Gastroesophageal sphincter (tissue), 4 donors: Measurements from ENCODE around the gene MXRA8. TPM values are rescaled to one million over a fixed set of nuclear protein-coding genes. Genes with fewer than 3 reads are reported as not detected.

Source experiments
- ATAC-seq: fragments of 150-250 bp; one replicate; pipeline ENCODE4 v1.9.1; 2016; ENCODE audit warnings: mild to moderate bottlenecking, moderate library complexity
- H3K27ac ChIP-seq, 4 donors: fragments of 200-600 bp; sonication (generic) in 3 of 4; 1 replicate in 3 of 4; 2 replicates in 1 of 4; pipeline ENCODE4 v1.5.1; 2016 to 2019
- H3K27me3 ChIP-seq: fragments of 200-600 bp; sonication (generic); one replicate; pipeline ENCODE4 v1.5.1; 2019
- H3K36me3 ChIP-seq, 2 donors: fragments of 200-600 bp; sonication (generic); one replicate each; pipeline ENCODE4 v1.5.1; 2019; ENCODE audit warnings: control low read depth in 1 of 2
- H3K4me1 ChIP-seq, 3 donors: fragments of 200-600 bp; sonication (generic); 1 replicate in 2 of 3; 2 replicates in 1 of 3; pipeline ENCODE4 v1.5.1; 2016 to 2019; ENCODE audit warnings: control low read depth in 2 of 3
- H3K4me3 ChIP-seq, 2 donors: fragments of 200-600 bp; sonication (generic); one replicate each; pipeline ENCODE4 v1.5.1; 2019; ENCODE audit warnings: mild to moderate bottlenecking in 1 of 2, moderate library complexity in 1 of 2
- H3K9me3 ChIP-seq, 3 donors: fragments of 200-600 bp; sonication (generic); one replicate each; pipeline ENCODE4 v1.5.1; 2017 to 2019; ENCODE audit warnings: control low read depth in 2 of 3
- CTCF ChIP-seq, 4 experiments: fragments of 200-600 bp in 2 of 4; fragments of 450-650 bp in 2 of 4; sonication (generic) in 1 of 4; IDR thresholded peaks; one replicate each; pipeline ENCODE4 v1.5.1; 2017 to 2019; ENCODE audit warnings: antibody characterized with exemption in 4 of 4, mild to moderate bottlenecking in 2 of 4, moderate library complexity in 2 of 4
- EP300 ChIP-seq: sonication (generic); formaldehyde crosslinking; IDR thresholded peaks from one replicate; pipeline ENCODE4 v1.6.1; 2017; ENCODE audit warnings: antibody characterized with exemption, mild to moderate bottlenecking
- POLR2A ChIP-seq, 2 donors: fragments of 450-650 bp; IDR thresholded peaks; one replicate each; pipeline ENCODE4 v1.6.1; 2017; ENCODE audit warnings: antibody characterized with exemption in 2 of 2, mild to moderate bottlenecking in 2 of 2, moderate library complexity in 1 of 2
- POLR2AphosphoS5 ChIP-seq: sonication (generic); formaldehyde crosslinking; IDR thresholded peaks from one replicate; pipeline ENCODE4 v1.6.1; 2017; ENCODE audit warnings: antibody characterized with exemption
- WGBS, 2 donors: methylation state at CpG; one replicate each; pipeline ENCODE4 v1.1.5; 2018; ENCODE audit warnings: low coverage in 1 of 2; 5-methylcytosine and 5-hydroxymethylcytosine counted together
- total RNA-seq, 4 donors: library from RNA; depleted of rRNA; stranded (reverse); fragments of >200 nt; gene quantifications; one replicate each; pipeline ENCODE4 v1.1.0, GENCODE V29; 2016

The MXRA8 gene
- total RNA-seq, 4 donors from 2014 or later, result 69.8 to 105 (median 85.4) TPM

GRCh38 chr1:1342584-1343115 lies 15.7 kb downstream of the MXRA8 start:
- Histone ChIP-seq H3K9me3 (no peaks in the 10 kb centered on the region), H3K4me3 (no peak overlapping the region), H3K27me3 (no peaks in the 10 kb centered on the region), H3K27ac (no peak overlapping the region), H3K4me1 (peaks cover 0 to 44% (median 27%) of the 10 kb centered on the region in 3 donors), H3K36me3 (peaks cover 0 to 50% of the 10 kb centered on the region in 2 donors)
- no CpG with 5 or more reads among the region's 18 CpGs for WGBS, 2 donors
- no peak for ATAC-seq
- TF ChIP-seq CTCF (IDR thresholded peaks at IDR 0.05) (no peak), EP300 (no peak), POLR2A (IDR thresholded peaks at IDR 0.05) (no peak), POLR2AphosphoS5 (no peak)

GRCh38 chr1:1342061-1342562 lies 16.2 kb downstream of the MXRA8 start:
- Histone ChIP-seq H3K27ac (no peak overlapping the region), H3K4me3 (no peak overlapping the region), H3K27me3 (no peaks in the 10 kb centered on the region), H3K4me1 (peaks cover 0 to 38% (median 22%) of the 10 kb centered on the region in 3 donors), H3K36me3 (peaks cover 0 to 55% of the 10 kb centered on the region in 2 donors), H3K9me3 (no peaks in the 10 kb centered on the region)
- no CpG with 5 or more reads among the region's 28 CpGs for WGBS, 2 donors
- no peak for ATAC-seq
- TF ChIP-seq POLR2AphosphoS5 (no peak), CTCF (IDR thresholded peaks at IDR 0.05) (no peak), EP300 (no peak), POLR2A (IDR thresholded peaks at IDR 0.05) (no peak)

DNA sequence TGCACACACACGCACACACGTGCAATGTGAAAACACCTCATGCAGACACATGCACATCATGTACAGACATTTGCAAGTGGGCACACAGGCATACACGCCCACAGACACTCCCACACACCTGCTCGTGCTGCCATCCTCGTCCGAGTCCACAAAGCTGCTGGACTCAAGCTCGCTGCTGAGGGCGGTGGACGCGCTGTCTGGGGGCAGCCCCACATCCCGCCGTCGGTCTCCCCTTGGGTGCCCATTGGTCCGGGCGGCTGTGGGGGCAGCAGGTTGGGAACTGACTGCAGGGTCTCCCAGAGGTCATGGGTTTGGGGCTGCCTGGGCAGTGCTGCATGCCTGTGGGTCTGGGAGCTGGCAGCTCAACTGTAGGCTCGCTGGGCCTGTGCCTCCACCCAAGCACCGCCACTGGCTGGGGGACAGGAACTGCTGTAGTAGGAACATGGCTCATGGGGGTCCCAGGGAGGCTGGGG lies 16.8 kb downstream of the MXRA8 start:
- Histone ChIP-seq H3K4me1 (peaks cover 0 to 33% (median 17%) of the 10 kb centered on the region in 3 donors), H3K27ac (no peak overlapping the region), H3K9me3 (no peaks in the 10 kb centered on the region), H3K36me3 (peaks cover 0 to 60% of the 10 kb centered on the region in 2 donors), H3K4me3 (no peak overlapping the region), H3K27me3 (no peaks in the 10 kb centered on the region)
- 96% methylated on average over 7 of the region's 17 CpGs; no CpG with 5 or more reads in 1 of the 2 donors for WGBS, 2 donors
- ATAC-seq, result no peak
- TF ChIP-seq EP300 (no peak), POLR2A (IDR thresholded peaks at IDR 0.05) (no peak)

DNA sequence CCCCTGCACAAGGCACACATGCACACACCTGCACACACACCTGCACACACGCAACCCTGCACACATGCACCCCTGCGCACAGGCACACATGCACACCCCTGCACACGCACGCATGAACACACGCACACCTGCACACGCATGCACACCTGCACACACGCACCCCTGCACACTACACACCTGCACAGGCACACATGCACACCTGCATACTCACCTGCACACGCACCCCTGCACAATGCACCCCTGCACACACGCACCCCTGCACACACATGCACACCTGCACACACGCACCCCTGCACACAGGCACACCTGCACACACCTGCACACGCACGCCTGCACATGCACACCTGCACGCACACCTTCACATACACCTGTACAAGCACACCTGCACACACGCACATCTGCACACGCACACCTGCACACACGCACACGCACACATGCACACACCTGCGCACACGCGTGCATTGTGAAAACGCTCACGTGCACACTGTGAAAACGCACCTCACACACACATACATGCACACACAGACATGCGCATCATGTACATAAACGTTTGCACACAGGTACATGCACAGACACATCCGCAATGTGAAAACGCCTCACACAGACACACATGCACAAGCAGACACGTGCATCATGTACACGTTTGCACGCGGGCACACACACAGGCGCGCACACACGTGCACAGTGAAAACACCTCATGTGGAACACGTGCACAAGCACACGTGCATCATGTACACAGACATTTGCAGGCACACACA lies 17.4 kb downstream of the MXRA8 start:
- Histone ChIP-seq H3K36me3 (peaks cover 0 to 66% of the 10 kb centered on the region in 2 donors), H3K4me3 (no peak overlapping the region)
- 83 to 85% methylated on average over 24 to 30 of the region's 36 CpGs for WGBS, 2 donors

More for the DNA sequence above, 17.4 kb downstream of the MXRA8 start:
- no peak for TF ChIP-seq POLR2AphosphoS5
- TF ChIP-seq CTCF (IDR thresholded peaks at IDR 0.05), result no peak
- TF ChIP-seq EP300, result no peak
- TF ChIP-seq POLR2A (IDR thresholded peaks at IDR 0.05), result no peak
- H3K4me1 ChIP-seq, result peaks cover 0 to 27% (median 11%) of the 10 kb centered on the region in 3 donors
- ATAC-seq, result no peak
- no peak overlapping the region for H3K27ac ChIP-seq
- H3K27me3 ChIP-seq, result no peaks in the 10 kb centered on the region
- H3K9me3 ChIP-seq, result no peaks in the 10 kb centered on the region
